Esophagus muscularis mucosa (tissue), 3 donors: Measurements from ENCODE around the gene PDE3A.

ENCODE experiments used
- CTCF ChIP-seq, 3 experiments: fragments of 200-600 bp in 2 of 3; fragments of 450-650 bp in 1 of 3; sonication (generic) in 2 of 3; IDR thresholded peaks; one replicate each; pipeline ENCODE4 v1.5.1; 2017 to 2019; ENCODE audit warnings: antibody characterized with exemption in 3 of 3, mild to moderate bottlenecking in 2 of 3, moderate library complexity in 1 of 3
- POLR2AphosphoS5 ChIP-seq, 2 donors: sonication (generic); formaldehyde crosslinking; IDR thresholded peaks; one replicate each; pipeline ENCODE4 v1.6.1; 2017; ENCODE audit warnings: antibody characterized with exemption in 2 of 2

- TF ChIP-seq POLR2AphosphoS5 (IDR thresholded peaks at IDR 0.05) (peak in 1 of 2 donors; percentile 16), CTCF (IDR thresholded peaks at IDR 0.05) (no peak)
These were observed 216.8 kb downstream of the PDE3A start for GRCh38 chr12:20585055-20585625.
